ENCODE results near the gene ADD1. TPM values are rescaled to one million over a fixed set of nuclear protein-coding genes. Genes with fewer than 3 reads are reported as not detected.

The ADD1 gene
- total RNA-seq, 1 experiment from 2014 or later: 136 TPM

DNA sequence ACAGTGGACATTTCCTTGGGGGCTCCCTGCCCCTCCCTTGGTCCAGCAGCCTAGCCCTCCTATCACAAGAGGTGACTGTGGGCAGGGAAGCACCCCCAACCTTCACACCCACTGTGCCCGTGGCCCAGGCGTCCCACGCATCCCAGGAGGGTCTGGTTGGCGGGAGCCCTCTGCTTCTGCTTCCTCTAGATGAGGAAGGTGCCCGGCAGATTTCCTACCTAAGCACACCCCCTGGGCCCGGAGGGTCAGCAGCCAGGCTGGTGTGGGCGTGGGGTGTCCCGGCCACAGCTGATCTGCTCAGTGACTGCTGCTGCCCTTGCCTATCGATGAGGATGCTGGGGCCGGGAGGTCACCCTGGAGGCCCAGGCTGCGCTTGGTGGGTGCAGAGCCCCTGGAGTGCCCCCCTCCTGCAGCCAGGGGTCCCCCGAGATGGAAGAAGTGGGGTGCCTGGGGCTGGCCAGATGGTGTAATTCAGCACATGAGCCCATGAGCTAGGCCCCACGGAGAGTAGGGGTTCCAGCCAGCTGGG is 38.6 kb upstream of the ADD1 start:
- no peak for DNase-seq (ENCODE audit: low read depth)

DNA sequence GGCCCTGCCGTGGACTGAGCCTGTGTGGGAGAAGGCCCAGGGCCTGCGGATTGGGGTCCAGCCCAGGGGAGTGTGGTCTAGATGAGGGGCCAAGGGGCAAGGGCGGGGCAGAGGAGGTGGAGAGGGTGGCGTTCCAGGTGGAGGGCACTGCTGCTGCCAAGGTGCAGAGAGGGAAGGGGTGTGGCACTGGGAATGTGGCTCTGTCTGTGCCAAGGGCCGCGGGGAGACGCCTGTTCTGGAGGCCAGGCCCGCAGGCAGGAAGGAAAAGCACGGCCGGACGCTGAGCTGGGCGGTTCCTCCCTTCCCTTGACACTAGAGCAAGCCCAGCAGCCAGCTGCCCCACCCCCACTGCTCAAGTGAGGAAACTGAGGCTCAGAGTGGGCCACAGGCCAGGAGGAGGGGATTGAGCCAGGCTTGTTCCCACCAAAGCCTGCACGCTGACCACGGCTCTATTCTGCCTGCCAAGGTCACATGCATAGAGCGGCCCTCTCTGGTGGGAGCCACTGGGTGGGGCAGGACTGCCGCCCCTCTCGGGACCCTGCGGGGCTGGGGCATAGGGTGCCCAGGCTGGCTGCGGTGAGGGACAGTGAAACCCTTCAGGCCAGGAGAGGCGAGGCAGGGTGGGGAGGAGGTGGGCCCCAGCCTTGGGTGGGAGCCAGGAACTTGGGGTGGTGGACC is 37.8 kb upstream of the ADD1 start:
- DNase-seq (ENCODE audit: low read depth): no peak

DNA sequence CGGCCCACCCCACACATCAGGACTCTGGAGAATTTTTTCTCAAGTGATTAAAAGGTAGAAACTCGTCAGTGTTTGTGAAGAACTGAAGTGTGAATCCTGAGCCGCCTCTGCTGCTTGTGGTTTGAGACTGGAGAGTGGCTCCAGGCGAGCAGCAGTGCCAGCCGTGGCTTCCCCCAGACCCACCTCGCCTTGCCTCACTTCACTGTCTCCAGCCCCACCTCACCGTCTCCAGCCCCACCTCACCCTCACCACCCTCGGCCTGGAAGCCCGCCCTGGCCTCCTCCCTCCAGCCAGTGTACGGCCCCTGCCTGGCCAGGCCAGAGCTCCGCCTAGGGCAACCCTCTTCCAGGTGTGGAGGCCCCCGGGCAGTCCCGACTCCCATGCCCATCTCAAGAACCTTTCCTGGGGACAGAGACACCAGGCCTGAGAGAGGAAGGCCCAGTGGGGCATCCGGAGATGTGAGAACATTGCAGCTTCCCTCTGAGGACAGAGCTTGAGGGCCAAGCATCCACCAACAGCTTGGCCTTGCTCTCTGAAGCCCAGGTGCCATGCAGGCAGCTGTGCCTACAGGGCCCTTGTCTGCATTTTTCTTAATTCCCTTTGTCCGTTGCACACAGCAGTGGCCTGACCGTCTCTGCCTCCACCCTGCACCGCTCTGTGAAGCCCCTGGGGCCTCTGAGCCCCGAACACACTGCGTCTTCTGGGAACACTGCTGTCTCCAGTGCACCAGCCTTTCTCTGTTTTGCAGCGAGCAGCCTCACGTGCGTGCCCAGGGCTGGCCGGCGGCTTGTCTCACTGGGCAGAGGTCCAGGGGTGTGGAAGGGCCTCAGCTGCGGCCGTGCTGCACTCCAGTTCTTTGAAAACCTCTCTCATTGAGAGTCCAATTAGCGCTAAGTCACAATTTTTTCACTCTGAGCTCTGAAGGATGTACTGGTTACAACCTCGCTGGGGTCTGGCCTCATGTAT is 37.0 kb upstream of the ADD1 start:
- DNase-seq (ENCODE audit: low read depth): peak; percentile 80

DNA sequence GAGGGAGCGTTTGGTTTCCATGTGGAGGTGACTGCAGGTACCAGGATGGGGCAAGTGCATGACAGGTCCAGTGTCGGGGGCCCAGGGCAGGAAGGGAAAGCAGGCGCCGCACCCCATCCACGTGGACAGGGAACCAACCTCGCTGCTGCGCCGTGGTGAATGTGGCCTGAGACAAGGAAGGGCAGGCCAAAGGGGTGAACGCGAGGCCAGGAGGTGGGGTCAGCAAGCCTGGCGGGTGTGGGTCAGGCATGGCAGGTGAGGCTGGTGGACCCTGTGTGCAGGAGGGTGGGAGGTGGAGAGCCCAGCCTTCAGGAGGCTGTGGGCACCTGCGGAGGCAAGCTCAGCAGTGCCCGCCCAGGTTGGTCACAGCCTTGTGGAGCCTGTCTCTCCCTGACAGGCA is 36.1 kb upstream of the ADD1 start:
- DNase-seq (ENCODE audit: low read depth): no peak

DNA sequence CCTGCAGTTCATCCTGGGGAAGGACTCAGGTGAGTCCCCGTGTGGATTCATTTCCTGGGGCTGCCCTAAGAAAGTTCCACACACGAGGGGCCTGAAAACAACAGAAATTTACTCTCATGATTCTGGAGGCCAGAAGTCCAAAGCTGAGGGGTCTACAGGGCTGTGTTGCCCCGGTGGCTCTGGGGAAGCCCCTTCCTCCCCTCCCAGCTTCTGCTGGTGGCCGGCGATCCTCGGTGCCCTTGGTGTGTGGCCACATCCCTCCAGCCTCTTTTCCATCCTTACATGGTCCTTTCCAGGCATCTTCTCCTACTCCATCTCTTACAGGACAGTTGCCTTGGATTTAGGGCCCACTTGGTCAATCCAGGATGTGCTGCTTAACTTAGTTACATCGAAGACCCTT is 35.6 kb upstream of the ADD1 start:
- DNase-seq (ENCODE audit: low read depth): no peak

DNA sequence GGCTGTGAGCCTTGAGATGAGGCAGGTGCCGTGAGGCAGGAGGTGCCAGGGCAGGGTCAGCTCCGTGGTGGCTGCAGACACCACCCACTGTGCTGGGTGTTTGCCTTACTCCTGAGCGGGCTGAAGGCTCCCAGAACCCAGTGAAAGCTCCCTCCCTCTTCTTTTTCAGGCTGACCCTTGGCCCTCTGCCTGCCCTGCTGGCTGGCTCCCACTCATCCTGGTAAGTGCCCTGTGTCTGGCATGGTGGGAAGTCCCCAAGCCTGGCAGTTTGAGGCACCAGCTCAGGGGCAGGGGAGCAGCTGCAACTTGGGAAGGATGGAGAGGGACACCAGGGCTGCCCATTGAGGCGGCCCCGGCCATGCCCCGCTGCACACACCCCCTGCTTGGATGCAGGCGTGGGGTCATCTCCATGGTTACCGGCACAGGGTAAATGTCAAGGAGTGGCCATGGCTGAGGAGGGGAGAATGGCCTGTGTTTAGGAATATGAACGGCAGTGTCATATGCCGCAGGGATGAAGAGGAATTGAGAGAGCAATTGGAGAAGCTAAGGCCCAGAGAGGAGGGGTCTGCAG is 33.9 kb upstream of the ADD1 start:
- no peak for DNase-seq (ENCODE audit: low read depth)

DNA sequence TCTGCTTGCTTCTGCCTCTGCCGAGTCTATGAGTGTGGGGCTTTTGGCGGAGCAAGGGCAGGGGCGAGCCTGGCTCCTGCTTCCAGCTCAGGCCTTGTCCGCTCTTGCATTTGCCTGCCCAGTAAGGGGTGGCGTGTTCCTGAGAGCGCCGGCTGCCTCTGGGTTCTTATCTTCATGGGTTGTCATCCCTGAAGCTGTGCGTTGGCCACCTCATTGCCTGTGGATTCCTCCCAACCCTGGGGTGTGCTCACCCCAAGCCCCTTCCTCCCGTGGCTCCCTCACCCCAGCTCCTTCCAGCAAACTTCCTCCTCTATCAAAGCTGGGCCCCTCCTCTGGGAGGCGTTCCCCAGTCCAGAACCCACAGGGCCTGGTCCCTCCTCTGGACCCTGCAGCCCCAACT is 33.3 kb upstream of the ADD1 start:
- no peak for DNase-seq (ENCODE audit: low read depth)

DNA sequence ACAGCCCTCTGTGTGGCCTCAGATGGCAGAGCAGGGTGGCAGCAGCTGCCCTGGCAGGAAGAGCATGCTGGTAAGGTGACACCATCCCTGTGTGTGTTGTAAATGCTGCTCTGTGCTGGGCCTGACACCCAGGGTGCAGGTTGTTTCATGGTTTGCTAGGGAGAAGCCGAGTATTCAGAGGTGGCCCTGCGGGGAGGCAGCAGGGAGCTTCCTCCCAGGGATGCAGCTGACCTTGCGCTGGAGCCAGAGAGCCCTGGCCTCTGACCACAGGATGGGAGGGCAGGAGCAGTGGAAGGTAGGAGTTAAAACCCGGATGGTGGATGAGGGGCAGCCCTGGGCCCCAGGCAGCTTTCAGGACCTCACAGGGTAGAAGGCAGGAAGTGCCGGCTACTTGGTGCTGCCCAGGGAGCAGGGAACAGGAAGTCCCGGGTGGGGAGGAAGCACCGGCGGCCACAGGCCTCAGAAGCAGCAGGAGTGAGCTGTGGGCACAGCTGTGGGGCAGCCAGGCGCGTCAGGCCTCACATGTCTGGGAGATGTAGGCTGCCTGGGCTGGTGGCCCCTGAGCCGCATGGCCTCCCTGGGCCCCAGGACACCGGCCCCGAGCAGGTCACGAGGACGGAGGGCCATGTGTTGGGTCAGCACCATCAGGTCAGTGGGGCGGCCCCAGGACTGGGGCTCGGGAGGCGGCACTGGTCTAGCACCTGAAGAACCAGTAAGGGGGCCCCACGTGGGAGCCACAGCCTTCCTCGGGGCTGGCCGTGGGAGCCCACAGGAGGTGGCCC is 31.6 kb upstream of the ADD1 start:
- peak; percentile 90 for DNase-seq (ENCODE audit: low read depth)

DNA sequence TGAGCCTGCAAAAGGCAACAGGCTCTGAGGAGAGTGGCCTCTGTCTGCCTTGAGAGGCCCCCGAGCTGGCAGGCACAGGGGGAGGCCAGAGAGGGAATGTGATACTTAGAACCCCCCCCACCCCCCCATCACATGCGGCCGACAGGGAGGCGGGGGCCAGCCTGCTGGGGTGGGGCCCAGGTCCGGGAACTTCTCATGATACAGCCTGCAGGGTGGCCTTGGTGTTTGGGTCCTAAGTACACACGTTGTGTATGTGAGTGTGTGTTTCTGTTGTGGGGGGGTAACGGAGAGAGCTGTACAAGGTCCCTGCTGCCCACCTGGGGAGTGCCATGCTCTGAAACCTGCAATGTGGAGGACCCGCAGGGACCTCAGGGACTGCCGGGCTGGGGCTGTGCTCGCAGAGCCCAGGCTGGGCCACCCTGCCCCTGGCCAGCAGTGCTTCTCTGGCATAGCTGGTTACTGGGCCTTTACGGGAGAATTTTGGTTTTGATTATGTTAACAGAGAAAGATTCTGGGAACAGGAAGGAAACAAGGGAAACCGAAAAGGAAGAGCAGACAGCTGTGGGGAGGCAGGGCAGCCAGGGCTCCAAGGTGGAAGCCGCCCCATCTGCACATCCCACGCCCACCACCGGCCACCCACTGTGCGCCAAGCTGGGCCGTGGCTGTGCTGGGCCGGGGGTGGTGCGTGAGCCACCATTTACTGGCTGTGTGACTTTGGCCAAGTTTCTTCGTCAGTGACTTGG is 30.9 kb upstream of the ADD1 start:
- no peak for DNase-seq (ENCODE audit: low read depth)

DNA sequence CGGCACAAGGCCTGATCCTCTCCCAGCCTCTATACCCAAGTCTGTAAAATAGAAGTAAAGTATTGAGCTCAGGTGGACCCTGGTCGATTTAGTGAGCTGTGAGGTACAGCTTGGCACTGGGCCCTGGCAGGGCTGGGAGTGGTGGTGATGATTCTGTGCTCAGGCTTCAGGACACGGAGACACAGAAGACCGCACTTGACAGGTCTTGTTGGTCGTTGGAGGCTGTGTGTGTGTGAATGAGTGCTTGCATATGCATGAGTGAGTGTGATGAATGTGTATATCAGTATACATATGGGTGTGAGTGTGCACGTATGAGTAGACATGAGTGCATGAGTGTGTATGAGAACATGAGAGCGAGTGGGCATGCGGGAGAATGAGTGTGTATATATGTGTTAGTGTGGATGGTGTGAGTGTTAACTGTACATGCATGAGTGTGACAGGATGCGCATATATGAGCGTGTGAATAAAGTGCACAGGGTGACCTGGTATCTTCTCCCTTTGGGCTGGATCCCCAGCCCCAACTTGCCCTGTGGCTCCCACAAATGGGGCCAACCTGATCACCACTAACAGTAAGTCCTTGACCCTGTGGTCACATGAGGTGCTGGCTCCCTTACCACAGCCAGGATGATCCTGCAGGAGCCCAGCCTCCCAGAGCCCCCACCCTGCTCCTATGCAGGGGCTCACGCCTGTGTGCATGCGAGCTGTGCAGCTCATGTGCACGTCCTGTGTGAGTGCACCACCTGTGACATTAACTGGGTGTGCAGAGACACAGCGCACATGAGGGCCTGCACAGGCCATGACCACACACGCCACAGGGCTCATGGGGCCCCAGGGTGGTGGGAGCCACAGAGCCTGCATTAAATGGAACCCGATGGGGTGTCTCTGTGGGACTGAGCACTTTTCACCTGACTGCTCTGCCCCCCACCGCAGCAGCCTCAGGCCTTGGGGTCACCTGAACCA is 29.9 kb upstream of the ADD1 start:
- no peak for DNase-seq (ENCODE audit: low read depth)

DNA sequence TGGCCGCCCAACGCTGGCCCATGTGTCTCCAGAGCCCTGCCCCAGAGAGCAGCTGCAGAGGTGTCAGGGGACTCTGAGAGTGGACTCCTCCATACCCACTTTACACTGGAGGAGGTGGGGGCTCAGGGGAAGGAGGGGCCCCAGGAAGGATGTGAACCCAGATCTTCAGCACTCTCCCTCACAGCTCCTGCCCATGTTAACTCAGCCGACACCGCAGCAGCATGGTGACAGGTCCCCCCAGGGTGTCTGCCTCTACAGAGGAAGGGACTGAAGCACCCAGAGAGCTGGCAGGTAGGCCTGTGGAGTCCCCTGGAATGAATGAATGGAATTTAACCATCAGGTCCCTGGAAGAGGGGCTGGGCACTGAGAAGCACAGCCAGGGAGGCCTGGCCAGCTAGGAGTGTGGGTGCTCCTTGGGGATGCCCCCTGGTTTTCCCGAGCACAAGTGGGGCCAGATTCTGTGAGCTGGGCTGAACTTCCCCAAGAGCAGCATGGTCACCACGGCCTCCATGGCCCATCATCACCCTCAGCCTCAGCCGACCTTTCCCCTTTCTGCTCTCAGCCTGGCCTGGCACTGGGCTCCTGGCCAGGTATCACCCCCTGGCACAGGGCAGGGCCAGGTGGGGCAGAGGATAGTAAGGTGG is 28.9 kb upstream of the ADD1 start:
- DNase-seq (ENCODE audit: low read depth): no peak

DNA sequence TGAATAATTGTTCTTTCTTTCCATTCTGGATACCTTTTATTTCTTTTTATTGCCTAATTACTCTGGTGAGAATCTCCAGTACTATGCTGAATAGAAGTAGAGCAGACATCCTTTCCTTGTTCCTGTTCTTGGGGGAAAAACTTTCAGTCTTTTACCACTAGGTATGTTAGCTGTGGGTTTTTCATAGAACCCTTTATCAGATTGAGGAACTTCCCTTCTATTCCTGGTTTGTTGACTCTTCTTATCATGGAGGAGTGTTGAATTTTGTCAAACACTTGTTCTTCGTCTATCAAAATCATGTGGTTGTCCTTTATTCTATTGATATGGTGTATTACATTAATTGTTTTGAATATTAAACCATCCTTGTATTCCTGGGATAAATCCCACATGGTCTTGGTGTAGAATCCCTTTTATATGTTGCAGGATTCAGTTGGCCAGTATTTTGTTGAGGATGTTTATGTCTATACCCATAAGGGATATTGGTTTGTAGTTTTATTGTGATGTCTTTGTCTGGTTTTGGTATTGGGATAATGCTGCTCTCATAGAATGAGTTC is 27.2 kb upstream of the ADD1 start:
- no peak for DNase-seq (ENCODE audit: low read depth)

DNA sequence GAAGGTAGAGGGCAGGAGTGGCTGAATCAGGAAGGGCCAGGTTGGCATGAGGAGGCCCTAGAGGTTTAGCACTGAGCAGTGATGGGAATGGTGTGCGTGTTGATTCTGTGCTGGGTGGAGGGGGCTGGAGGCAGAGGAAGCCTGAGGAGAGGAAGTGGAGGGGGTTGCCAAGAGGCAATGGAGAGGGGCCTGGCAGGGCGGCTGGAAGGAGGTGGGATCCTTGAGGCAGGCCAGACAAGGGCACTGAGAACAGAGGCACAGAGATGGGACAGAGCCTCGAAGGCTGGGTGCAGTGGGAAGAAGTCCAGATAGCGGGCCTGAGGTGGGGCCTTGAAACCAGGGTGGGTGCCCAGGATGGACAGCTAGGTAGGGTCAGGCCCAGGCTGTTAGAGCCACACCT is 26.5 kb upstream of the ADD1 start:
- DNase-seq (ENCODE audit: low read depth): no peak

DNA sequence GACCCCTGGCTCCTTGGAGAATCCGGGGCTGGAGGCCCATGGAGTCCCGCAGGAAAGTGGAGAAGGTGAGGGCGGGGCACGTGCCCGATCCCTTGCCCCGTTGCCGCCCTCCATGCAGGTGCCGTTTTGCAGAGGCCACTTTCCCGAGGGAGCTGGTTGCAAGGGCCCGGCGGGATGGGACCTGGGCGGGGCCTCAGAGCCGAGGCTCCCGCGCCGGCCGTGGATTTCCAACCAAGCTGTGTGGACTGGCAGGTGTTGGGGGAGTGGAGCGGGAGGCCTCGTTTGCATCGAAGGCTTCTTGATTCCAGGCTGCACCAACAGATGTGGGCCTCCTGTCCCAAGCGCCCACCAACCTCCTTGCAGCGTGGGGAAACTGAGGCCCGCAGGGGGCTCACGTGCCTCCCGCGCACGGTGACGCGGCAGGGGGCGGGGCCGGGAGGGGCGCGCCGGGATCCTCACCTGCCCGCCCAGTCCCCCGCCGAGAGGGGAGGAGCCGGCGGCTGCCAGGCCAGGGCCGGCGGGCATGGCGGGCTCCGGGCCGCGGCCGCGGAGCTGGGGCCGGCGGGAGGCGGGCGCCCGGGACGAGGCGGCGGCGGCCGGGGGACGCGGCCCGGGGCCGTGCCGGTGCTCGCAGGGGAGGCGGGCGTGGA is 25.8 kb upstream of the ADD1 start:
- DNase-seq (ENCODE audit: low read depth): no peak

DNA sequence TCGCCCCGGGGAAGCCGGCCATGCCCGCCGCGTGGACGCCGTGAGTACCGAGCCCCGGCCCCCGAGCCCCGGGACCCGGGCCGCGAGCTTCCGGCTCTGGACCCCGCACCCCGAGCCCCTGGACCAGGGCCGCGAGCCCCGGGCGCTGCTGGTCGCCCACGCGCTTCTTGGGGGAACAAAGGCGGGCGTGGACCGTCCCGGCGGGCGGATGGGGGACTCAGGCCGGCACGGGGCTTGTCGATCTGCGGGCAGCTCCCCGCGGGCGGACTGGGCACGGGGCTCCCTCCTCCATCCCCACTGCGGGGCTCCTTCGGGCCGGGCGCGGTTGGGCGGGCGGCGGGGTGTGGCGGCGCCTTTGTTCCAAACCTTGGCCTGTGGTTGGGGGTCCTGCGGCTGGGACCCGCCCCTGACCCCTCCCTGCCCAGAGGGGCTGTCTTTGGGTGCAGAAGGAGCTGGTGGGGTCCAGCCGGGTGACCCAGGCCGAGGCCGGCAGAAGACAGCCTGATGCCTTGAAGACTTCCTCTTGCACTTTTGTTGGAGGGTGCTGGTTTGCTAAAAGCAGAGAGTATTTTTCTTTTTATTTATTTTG is 25.2 kb upstream of the ADD1 start:
- no peak for DNase-seq (ENCODE audit: low read depth)

DNA sequence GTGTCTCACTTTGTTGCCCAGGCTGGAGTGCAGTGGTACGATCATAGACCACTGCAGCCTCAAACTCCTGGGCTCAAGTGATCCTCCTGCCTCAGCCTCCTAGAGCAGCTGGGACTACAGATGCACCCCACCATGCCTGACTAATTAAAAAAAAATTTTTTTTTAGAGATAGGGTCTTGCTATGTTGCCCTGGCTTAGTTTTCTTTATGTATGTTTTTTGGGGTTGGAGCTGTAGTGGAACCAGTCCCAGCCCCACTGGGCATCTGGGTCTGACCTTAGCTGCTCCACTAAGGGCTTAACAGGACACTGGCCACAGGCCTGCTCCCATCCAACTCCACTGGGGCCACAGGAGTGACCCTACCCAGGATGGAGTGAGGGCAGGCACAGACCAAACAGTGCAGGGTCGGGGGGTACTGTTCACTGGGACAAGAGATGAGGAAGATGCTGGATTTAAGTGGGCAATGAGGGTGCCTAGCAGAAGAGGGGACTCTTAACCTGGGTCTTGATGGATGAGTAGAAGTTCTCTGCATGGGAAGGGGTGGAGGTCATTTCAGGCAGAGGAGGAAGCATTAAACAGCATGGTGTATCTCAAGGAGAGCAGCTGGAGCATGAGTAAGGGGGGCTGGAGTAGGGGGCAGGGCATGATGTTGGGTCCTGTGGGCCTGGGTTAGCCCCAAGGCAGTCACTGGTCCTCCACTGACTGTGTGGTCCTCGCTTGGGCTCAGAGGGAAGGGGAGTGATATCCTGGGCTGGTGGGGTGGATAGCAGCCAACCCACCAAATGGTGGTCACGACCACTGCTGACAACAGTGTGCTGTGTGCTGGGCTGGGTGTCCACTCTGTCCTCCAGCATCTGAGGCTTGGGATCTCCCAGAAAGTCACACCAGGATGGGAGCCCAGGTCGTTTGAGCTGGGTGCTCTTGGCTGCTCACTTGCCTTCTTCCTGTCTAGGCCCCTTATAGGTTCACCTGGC is 24.1 kb upstream of the ADD1 start:
- DNase-seq (ENCODE audit: low read depth): no peak
